Panc1 (cell line): ENCODE results near the gene ST3GAL4. TPM values are rescaled to one million over a fixed set of nuclear protein-coding genes. Genes with fewer than 3 reads are reported as not detected.

ENCODE experiments used
- ATAC-seq: fragments of 200-7000 bp; cut with Tn5 transposase; 2 replicates; pipeline ENCODE4 v1.9.1; 2020; ENCODE audit warnings: mild to moderate bottlenecking, moderate library complexity
- BruUV-seq: library from RNA; stranded (reverse); fragments of 400-500 nt; replicated peaks from 2 replicates; lab custom pipeline; 2021; lab: Mats Ljungman, UMichigan
- CTCF ChIA-PET: fragments of 300-600 bp; sonication (Branson Sonifier 250); formaldehyde crosslinking; loops from one replicate; lab custom pipeline; 2022; ENCODE audit warnings: antibody characterized with exemption; lab: Charles Lee
- POLR2A ChIA-PET: fragments of 300-600 bp; sonication (Branson Sonifier 250); formaldehyde crosslinking; loops from one replicate; lab custom pipeline; 2022; ENCODE audit warnings: antibody characterized with exemption; lab: Charles Lee
- DNase-seq: peaks from one replicate; pipeline ENCODE4 v3.0.0-alpha.2; 2010; ENCODE audit warnings: low read depth, low spot score
- H3K27ac ChIP-seq: 2 replicates; pipeline ENCODE4 v1.5.1; 2011; ENCODE audit warnings: mild to moderate bottlenecking, low read length, inconsistent platforms
- H3K27me3 ChIP-seq: fragments of 200-500 bp; sonication (Bioruptor generic); 2 replicates; pipeline ENCODE4 v1.6.0; 2014; ENCODE audit warnings: low read length, inconsistent platforms; ENCODE audit not compliant: control insufficient read depth, insufficient read depth
- H3K36me3 ChIP-seq: fragments of 200-500 bp; sonication (Bioruptor generic); 2 replicates; pipeline ENCODE4 v1.5.1; 2014; ENCODE audit warnings: inconsistent platforms, mild to moderate bottlenecking, low read length, moderate library complexity; ENCODE audit not compliant: control insufficient read depth, insufficient read depth
- H3K4me1 ChIP-seq: 2 replicates; pipeline ENCODE4 v1.5.1; 2011; ENCODE audit warnings: inconsistent platforms, mild to moderate bottlenecking, low read length, moderate library complexity; ENCODE audit not compliant: control insufficient read depth, insufficient read depth
- H3K4me3 ChIP-seq, 2 experiments: 2 replicates each; pipeline ENCODE4 v1.5.1; 2011 to 2012; ENCODE audit warnings: low read depth in 2 of 2, low read length in 2 of 2, mild to moderate bottlenecking in 2 of 2, inconsistent platforms in 1 of 2, moderate library complexity in 1 of 2
- H3K9me3 ChIP-seq: fragments of 200-500 bp; sonication (Bioruptor generic); 2 replicates; pipeline ENCODE4 v1.5.1; 2014; ENCODE audit warnings: low read depth, mild to moderate bottlenecking, inconsistent platforms, low read length, moderate library complexity; ENCODE audit not compliant: control insufficient read depth, insufficient read depth
- CTCF ChIP-seq: fragments of 450-650 bp; IDR thresholded peaks from 2 replicates; pipeline ENCODE4 v1.5.1; 2017; ENCODE audit warnings: mild to moderate bottlenecking
- POLR2AphosphoS5 ChIP-seq: IDR thresholded peaks from 2 replicates; pipeline ENCODE4 v1.6.1; 2012; ENCODE audit warnings: mild to moderate bottlenecking, low read depth, low read length, moderate library complexity
- REST ChIP-seq, 2 experiments: IDR thresholded peaks; 2 replicates each; pipeline ENCODE4 v1.6.1; 2011 to 2012; ENCODE audit warnings: low read depth in 2 of 2, control low read depth in 1 of 2, low read length in 1 of 2, mild to moderate bottlenecking in 1 of 2, moderate library complexity in 1 of 2; ENCODE audit not compliant: insufficient read depth in 1 of 2
- SIN3A ChIP-seq: IDR thresholded peaks from 2 replicates; pipeline ENCODE4 v1.6.1; 2012; ENCODE audit warnings: low read depth, mild to moderate bottlenecking, low read length, moderate library complexity, borderline replicate concordance; ENCODE audit not compliant: insufficient read depth
- TCF7L2 ChIP-seq: IDR thresholded peaks from 2 replicates; pipeline ENCODE4 v1.6.1; 2011; ENCODE audit warnings: mild to moderate bottlenecking, low read depth, low read length, inconsistent platforms
- in situ Hi-C: cut with HindIII; loops from 2 replicates; pipeline ENCODE4 v1.10.0; 2016; ENCODE audit warnings: low sequenced_read_pairs, low pct_unique_long_range_greater_than_20kb
- intact Hi-C: fragments of 100-400 bp; cut with micrococcal nuclease; formaldehyde crosslinking; loops from one replicate; pipeline ENCODE4 v1.10.0; 2022; ENCODE audit not compliant: unreplicated experiment
- total RNA-seq: library from RNA; stranded (reverse); gene quantifications from one replicate; pipeline ENCODE4 v1.2.1, GENCODE V29; 2021; ENCODE audit not compliant: unreplicated experiment

ST3GAL4 gene
- total RNA-seq, 1 experiment from 2014 or later, result 56.6 TPM

- Histone ChIP-seq H3K27ac (no peak overlapping the region), H3K4me1 (no peaks in the 10 kb centered on the region), H3K9me3 (no peaks in the 10 kb centered on the region), H3K36me3 (no peaks in the 10 kb centered on the region), H3K27me3 (no peaks in the 10 kb centered on the region), H3K4me3 (no peak overlapping the region)
- POLR2A ChIA-PET, result no interaction called here
- TF ChIP-seq SIN3A, result no peak
- DNase-seq, result no peak
- no peak for ATAC-seq
- CTCF ChIA-PET, result no interaction called here
- BruUV-seq, result no TSS peak
- in situ Hi-C loops, result no loop called here
- intact Hi-C loops, result no loop called here
These were observed 43.2 kb downstream of the ST3GAL4 start for GRCh38 chr11:126398721-126399120.

- ChIA-PET CTCF (no interaction called here), POLR2A (no interaction called here)
- Histone ChIP-seq H3K27me3 (no peaks in the 10 kb centered on the region), H3K36me3 (no peaks in the 10 kb centered on the region), H3K9me3 (no peaks in the 10 kb centered on the region), H3K27ac (no peak overlapping the region), H3K4me1 (no peaks in the 10 kb centered on the region), H3K4me3 (no peak overlapping the region)
- DNase-seq, result no peak
- intact Hi-C loops, result no loop called here
- in situ Hi-C loops, result no loop called here
- TF ChIP-seq REST (IDR thresholded peaks at IDR 0.05; ENCODE audit: insufficient read depth in 1 of 2, low read depth in 2 of 2, low read length in 1 of 2) (no peak), POLR2AphosphoS5 (no peak), CTCF (no peak), SIN3A (no peak), TCF7L2 (no peak)
- BruUV-seq, result no TSS peak
- ATAC-seq, result no peak
These were observed 44.5 kb downstream of the ST3GAL4 start for GRCh38 chr11:126400019-126400418.

- Histone ChIP-seq H3K27me3 (no peaks in the 10 kb centered on the region), H3K27ac (no peak overlapping the region), H3K9me3 (no peaks in the 10 kb centered on the region), H3K4me1 (no peaks in the 10 kb centered on the region), H3K4me3 (no peak overlapping the region), H3K36me3 (no peaks in the 10 kb centered on the region)
- DNase-seq (no peak), ATAC-seq (no peak)
- intact Hi-C loops (no loop called here), in situ Hi-C loops (no loop called here)
- BruUV-seq, result no TSS peak
- CTCF ChIA-PET, result no interaction called here
- TF ChIP-seq REST (IDR thresholded peaks at IDR 0.05; ENCODE audit: insufficient read depth in 1 of 2, low read depth in 2 of 2, low read length in 1 of 2) (no peak), CTCF (no peak), POLR2AphosphoS5 (no peak), SIN3A (no peak), TCF7L2 (no peak)
- POLR2A ChIA-PET, result interaction anchor here (0.6 kb wide), 1 partner anchor 1547 kb away, joined by 3 read pairs; no protein-coding TSS in a partner anchor
These were observed 45.0 kb downstream of the ST3GAL4 start for GRCh38 chr11:126400479-126400878.
